K562 (cell line): ENCODE results near the gene TOMT. TPM values are rescaled to one million over a fixed set of nuclear protein-coding genes. Genes with fewer than 3 reads are reported as not detected.

ENCODE experiments used
- MGA ChIP-seq: fragments of 450-650 bp; IDR thresholded peaks from 2 replicates; pipeline ENCODE4 v1.6.1; 2016; ENCODE audit warnings: mild to moderate bottlenecking, moderate library complexity
- ZNF764 ChIP-seq: fragments of 250-450 bp; sonication (Bioruptor Pico); IDR thresholded peaks from 2 replicates; pipeline ENCODE4 v1.4.0; 2020; ENCODE audit warnings: low read depth, mild to moderate bottlenecking, moderate library complexity
- polyA plus RNA-seq, 8 experiments: library from polyadenylated mRNA; depleted of rRNA in 4 of 8; stranded (reverse) in 5 of 8; unstranded in 3 of 8; fragments of >200 nt; fragmentation: Nextera tagmentation in 2 of 8; fragmentation: Illumina TruSeq in 1 of 8; extraction: Ambion mirVana in 2 of 8; extraction: Trizol in 1 of 8; gene quantifications; 2 replicates each; pipeline versions ENCODE4 v1.2.1 to v1.2.3, GENCODE V29; 2011 to 2014; ENCODE audit warnings: inconsistent platforms in 1 of 8, missing spikeins in 1 of 8
- total RNA-seq, 7 experiments: library from RNA; depleted of rRNA in 6 of 7; stranded (reverse); fragments of >200 nt in 6 of 7; fragmentation: Illumina TruSeq in 2 of 7; extraction: Trizol in 2 of 7; gene quantifications; 2 replicates each; pipeline versions ENCODE4 v1.2.1 to v1.2.3, GENCODE V29; 2011 to 2021; ENCODE audit warnings: low replicate concordance in 1 of 7

The TOMT gene
- total and polyA plus RNA-seq, 9 of the 15 experiments (the other 6 are each of a cell fraction or from before 2014, with no cell fraction given) = not detected

GRCh38 chr11:72070491-72070890 lies 35.2 kb upstream of the TOMT start (continued):
- TF ChIP-seq MGA = no peak
- TF ChIP-seq ZNF764 (CRISPR knock-in tag) = no peak
